ENCODE results near the gene C2orf68. TPM values are rescaled to one million over a fixed set of nuclear protein-coding genes. Genes with fewer than 3 reads are reported as not detected.
A peak's percentile ranks its signal among the peaks of the same experiment; 100 is the strongest.

The C2orf68 gene
- total RNA-seq, 1 donor from 2014 or later: 1.6 TPM

DNA sequence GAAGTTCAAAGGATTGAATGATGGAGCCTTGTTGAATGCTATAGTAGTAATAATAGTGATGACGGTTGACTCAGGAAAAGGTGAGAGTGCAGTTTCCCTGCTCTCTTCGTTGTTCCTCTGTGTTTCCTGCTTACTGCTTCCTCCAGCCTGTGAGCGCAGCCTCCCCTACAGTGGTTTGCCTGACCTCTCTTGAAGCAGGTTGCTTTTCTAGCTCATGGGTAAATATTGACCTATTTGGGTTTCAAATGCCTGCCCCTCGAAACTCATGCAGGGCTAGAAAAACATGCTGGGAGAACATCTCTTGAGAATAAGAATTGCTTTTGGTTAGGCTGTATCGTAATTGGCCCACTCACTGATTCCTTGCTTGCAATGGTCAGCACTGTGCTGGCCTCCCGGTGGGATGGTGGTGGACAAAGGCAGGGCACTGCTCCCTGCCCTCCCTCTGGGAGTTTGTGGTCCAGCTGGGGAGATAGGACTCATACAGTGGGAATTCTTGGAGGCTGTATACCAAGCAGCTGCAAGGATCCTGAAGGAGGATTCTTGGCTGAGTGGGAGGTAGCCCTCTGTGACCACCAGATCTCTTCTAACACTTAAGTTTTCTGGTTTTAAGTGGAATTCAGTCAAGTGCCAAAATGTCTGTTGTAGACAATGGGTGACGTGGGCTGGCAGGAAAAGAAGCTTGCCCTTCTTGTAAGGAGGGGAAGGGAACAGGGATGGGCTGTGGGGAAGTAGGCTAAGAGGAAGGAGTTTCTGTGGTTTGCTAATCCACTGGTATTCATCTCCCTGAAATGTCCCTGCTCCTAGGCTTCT is 21.7 kb downstream of the C2orf68 start:
- TF ChIP-seq, protein P1, sequence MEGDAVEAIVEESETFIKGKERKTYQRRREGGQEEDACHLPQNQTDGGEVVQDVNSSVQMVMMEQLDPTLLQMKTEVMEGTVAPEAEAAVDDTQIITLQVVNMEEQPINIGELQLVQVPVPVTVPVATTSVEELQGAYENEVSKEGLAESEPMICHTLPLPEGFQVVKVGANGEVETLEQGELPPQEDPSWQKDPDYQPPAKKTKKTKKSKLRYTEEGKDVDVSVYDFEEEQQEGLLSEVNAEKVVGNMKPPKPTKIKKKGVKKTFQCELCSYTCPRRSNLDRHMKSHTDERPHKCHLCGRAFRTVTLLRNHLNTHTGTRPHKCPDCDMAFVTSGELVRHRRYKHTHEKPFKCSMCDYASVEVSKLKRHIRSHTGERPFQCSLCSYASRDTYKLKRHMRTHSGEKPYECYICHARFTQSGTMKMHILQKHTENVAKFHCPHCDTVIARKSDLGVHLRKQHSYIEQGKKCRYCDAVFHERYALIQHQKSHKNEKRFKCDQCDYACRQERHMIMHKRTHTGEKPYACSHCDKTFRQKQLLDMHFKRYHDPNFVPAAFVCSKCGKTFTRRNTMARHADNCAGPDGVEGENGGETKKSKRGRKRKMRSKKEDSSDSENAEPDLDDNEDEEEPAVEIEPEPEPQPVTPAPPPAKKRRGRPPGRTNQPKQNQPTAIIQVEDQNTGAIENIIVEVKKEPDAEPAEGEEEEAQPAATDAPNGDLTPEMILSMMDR (IDR thresholded peaks at IDR 0.05): no peak
- H3K4me1 ChIP-seq: peaks cover 12 to 51% of the 10 kb centered on the region in 2 donors
- peak in 1 of 2 donors; percentile 76 for DNase-seq (ENCODE audit: low spot score in 2 of 2)
- peaks cover 0 to 2% of the 10 kb centered on the region in 2 donors for H3K36me3 ChIP-seq
- intact Hi-C loops (cut with DNase I): no loop called here
- H3K27me3 ChIP-seq: no peaks in the 10 kb centered on the region
- no peak overlapping the region for H3K4me3 ChIP-seq
- H3K27ac ChIP-seq: peak overlapping the region; percentile 84 to 88
- no peaks in the 10 kb centered on the region for H3K9me3 ChIP-seq

DNA sequence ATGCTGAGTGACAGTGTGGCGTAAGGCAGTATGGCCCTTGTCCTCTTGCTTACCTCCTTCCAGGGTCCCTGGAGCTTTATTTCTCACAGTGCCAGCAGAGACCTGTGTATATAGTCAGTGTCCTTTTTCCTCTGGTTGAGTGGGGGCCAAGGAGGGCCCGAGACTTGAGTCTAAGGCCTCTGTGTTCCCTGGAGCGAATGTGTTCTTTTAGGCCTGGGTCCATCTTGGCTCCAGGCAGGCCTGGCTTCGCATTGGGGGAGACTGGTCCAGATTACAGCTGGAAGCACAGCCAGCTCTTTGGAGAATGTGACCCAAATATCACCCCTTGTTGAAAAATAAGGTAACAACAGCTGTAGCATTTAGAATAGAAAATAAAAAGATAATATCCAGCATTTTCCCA is 22.7 kb downstream of the C2orf68 start:
- TF ChIP-seq, protein P1 (IDR thresholded peaks at IDR 0.05): no peak
- intact Hi-C loops (cut with DNase I): no loop called here
- no peak overlapping the region for H3K4me3 ChIP-seq
- DNase-seq (ENCODE audit: low spot score in 2 of 2): no peak
- H3K9me3 ChIP-seq: no peaks in the 10 kb centered on the region
- H3K27ac ChIP-seq: peak overlapping the region; percentile 84 to 88
- H3K4me1 ChIP-seq: peaks cover 12 to 53% of the 10 kb centered on the region in 2 donors
- H3K27me3 ChIP-seq: no peaks in the 10 kb centered on the region
- peaks cover 0 to 2% of the 10 kb centered on the region in 2 donors for H3K36me3 ChIP-seq

DNA sequence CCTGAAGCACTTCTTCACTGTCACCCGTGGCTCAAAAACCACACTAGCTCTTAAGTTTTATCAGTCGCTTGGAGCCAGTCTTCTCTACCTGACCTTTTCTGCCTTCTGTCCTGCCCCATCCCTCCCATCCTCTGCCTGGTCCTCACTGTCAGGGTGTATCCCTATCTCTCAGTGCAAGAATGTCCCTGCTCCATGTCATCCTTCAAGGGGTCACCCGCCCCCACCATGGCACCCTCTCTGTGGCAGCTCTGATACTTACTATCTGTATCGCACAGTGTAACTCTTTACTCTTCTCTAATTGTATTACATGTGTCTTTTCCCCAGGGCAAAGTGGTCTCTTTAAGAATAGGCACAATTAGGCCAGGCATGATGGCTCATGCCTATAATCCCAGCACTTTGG is 23.2 kb downstream of the C2orf68 start:
- H3K4me3 ChIP-seq: no peak overlapping the region
- peaks cover 12 to 53% of the 10 kb centered on the region in 2 donors for H3K4me1 ChIP-seq
- no peaks in the 10 kb centered on the region for H3K9me3 ChIP-seq
- peaks cover 0 to 2% of the 10 kb centered on the region in 2 donors for H3K36me3 ChIP-seq
- DNase-seq (ENCODE audit: low spot score in 2 of 2): no peak
- H3K27ac ChIP-seq: peak overlapping the region; percentile 84 to 88
- TF ChIP-seq, protein P1 (IDR thresholded peaks at IDR 0.05): no peak
- intact Hi-C loops (cut with DNase I): no loop called here
- H3K27me3 ChIP-seq: no peaks in the 10 kb centered on the region

DNA sequence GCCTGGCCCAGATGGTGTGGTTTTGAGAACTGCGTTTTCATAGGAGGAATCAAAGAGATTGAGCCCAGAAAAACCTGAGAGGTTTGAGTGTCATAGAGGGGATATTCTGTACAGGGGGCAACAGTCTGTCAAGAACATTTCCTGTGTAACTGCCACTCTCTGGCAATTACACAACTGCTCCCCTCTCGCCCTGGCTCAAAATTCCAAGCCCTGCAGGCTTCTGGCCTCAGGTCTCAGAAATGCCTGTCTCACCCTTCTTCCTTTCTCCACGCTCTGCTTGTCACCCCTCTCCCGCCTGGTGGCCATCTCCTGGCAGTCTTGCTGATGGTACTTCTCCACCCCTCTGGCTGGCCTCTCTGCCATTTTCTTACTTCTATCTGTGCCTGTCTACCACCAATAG is 23.6 kb downstream of the C2orf68 start:
- no peaks in the 10 kb centered on the region for H3K9me3 ChIP-seq
- peaks cover 12 to 53% of the 10 kb centered on the region in 2 donors for H3K4me1 ChIP-seq
- H3K27ac ChIP-seq: peak overlapping the region; percentile 84 to 88
- intact Hi-C loops (cut with DNase I): no loop called here
- peaks cover 0 to 2% of the 10 kb centered on the region in 2 donors for H3K36me3 ChIP-seq
- no peaks in the 10 kb centered on the region for H3K27me3 ChIP-seq
- H3K4me3 ChIP-seq: no peak overlapping the region
- DNase-seq (ENCODE audit: low spot score in 2 of 2): no peak
- TF ChIP-seq, protein P1 (IDR thresholded peaks at IDR 0.05): no peak

DNA sequence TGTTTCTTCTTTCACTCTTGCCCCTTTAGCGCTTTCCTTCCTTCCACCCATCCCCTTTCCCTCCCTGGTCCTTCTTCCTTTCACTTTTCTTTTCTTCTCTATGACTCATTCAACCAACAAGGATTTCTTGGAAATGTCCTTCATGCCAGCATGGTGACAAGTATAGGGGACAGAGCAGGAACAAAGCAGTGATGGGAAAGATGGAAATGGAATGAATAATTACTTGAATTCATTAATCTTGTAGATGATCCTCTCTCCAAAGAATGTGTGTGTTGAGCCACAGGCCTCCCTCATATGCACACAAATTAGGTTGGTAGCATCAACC is 26.1 kb downstream of the C2orf68 start:
- no peak for DNase-seq (ENCODE audit: low spot score in 2 of 2)
- Histone ChIP-seq H3K36me3 (no peaks in the 10 kb centered on the region), H3K4me3 (peak overlapping the region; percentile 61 to 74), H3K4me1 (peaks cover 3 to 44% of the 10 kb centered on the region in 2 donors), H3K9me3 (no peaks in the 10 kb centered on the region), H3K27me3 (no peaks in the 10 kb centered on the region), H3K27ac (peak overlapping the region; percentile 84 to 95)
- intact Hi-C loops (cut with DNase I): loop anchor here (1.0 to 2.0 kb wide), 3 partner anchors 17 to 31 kb away; partner anchors contain the start of genes GGCX, TMEM150A and USP39
- TF ChIP-seq, protein P1 (IDR thresholded peaks at IDR 0.05): no peak
